Ascending aorta (tissue), 2 donors: ENCODE results near the gene TTC7B. TPM values are rescaled to one million over a fixed set of nuclear protein-coding genes. Genes with fewer than 3 reads are reported as not detected.

Source experiments
- DNase-seq, 2 donors: peaks; one replicate each; pipeline ENCODE4 v3.0.0-alpha.2; 2019; ENCODE audit warnings: low spot score in 2 of 2
- H3K27ac ChIP-seq, 2 donors: fragments of 200-600 bp; sonication (generic); one replicate each; pipeline ENCODE4 v1.5.1; 2016 to 2017; ENCODE audit warnings: mild to moderate bottlenecking in 1 of 2
- H3K27me3 ChIP-seq: fragments of 200-600 bp; sonication (generic); one replicate; pipeline ENCODE4 v1.5.1; 2017
- H3K36me3 ChIP-seq, 2 donors: fragments of 200-600 bp; sonication (generic); one replicate each; pipeline ENCODE4 v1.5.1; 2016
- H3K4me1 ChIP-seq, 2 donors: fragments of 200-600 bp; sonication (generic); one replicate each; pipeline ENCODE4 v1.5.1; 2016 to 2017; ENCODE audit warnings: mild to moderate bottlenecking in 1 of 2
- H3K4me3 ChIP-seq, 2 donors: fragments of 200-600 bp; sonication (generic); one replicate each; pipeline ENCODE4 v1.5.1; 2016 to 2017; ENCODE audit warnings: mild to moderate bottlenecking in 1 of 2
- H3K9me3 ChIP-seq, 2 donors: fragments of 200-600 bp; sonication (generic); one replicate each; pipeline ENCODE4 v1.5.1; 2016
- CTCF ChIP-seq, 3 experiments: fragments of 200-600 bp in 2 of 3; fragments of 450-650 bp in 1 of 3; sonication (generic) in 2 of 3; IDR thresholded peaks; one replicate each; pipeline ENCODE4 v1.5.1; 2016 to 2019; ENCODE audit warnings: antibody characterized with exemption in 3 of 3, mild to moderate bottlenecking in 1 of 3, moderate library complexity in 1 of 3
- intact Hi-C: fragments of 100-400 bp; cut with DNase I; formaldehyde crosslinking; loops from one replicate; pipeline ENCODE4 v1.15.1; 2023
- total RNA-seq: library from RNA; depleted of rRNA; stranded (reverse); fragments of >200 nt; gene quantifications from one replicate; pipeline ENCODE4 v1.1.0, GENCODE V29; 2016

Gene TTC7B
- total RNA-seq, 1 donor from 2014 or later, result 18.5 TPM

- no peak overlapping the region for H3K27ac ChIP-seq
- no peaks in the 10 kb centered on the region for H3K4me1 ChIP-seq
- H3K4me3 ChIP-seq, result no peak overlapping the region
- H3K36me3 ChIP-seq, result peaks cover 7 to 36% of the 10 kb centered on the region in 2 donors
- H3K27me3 ChIP-seq, result no peaks in the 10 kb centered on the region
- intact Hi-C loops, result no loop called here
- TF ChIP-seq CTCF (IDR thresholded peaks at IDR 0.05), result no peak
- no peak for DNase-seq
- H3K9me3 ChIP-seq, result peaks cover 9 to 30% of the 10 kb centered on the region in 2 donors
Measured at GRCh38 chr14:90767899-90768298, 48.3 kb downstream of the TTC7B start.

GRCh38 chr14:90760591-90761316 lies 55.5 kb downstream of the TTC7B start:
- intact Hi-C loops, result no loop called here
- Histone ChIP-seq H3K27ac (peak overlapping the region; percentile 93 to 94), H3K9me3 (peaks cover 0 to 17% of the 10 kb centered on the region in 2 donors), H3K4me3 (no peak overlapping the region), H3K27me3 (no peaks in the 10 kb centered on the region), H3K36me3 (no peaks in the 10 kb centered on the region), H3K4me1 (peaks cover 3 to 10% of the 10 kb centered on the region in 2 donors)
- TF ChIP-seq CTCF (IDR thresholded peaks at IDR 0.05), result peak in 2 of 3 experiments; percentile 30 to 39
- DNase-seq, result peak in 1 of 2 donors; percentile 52

GRCh38 chr14:90760078-90760444 lies 56.2 kb downstream of the TTC7B start:
- Histone ChIP-seq H3K27ac (peak overlapping the region; percentile 93 to 94), H3K36me3 (no peaks in the 10 kb centered on the region), H3K27me3 (no peaks in the 10 kb centered on the region), H3K9me3 (peaks cover 0 to 17% of the 10 kb centered on the region in 2 donors), H3K4me3 (no peak overlapping the region), H3K4me1 (peaks cover 3 to 10% of the 10 kb centered on the region in 2 donors)
- TF ChIP-seq CTCF (IDR thresholded peaks at IDR 0.05), result no peak
- intact Hi-C loops, result no loop called here
- peak in 1 of 2 donors; percentile 54 for DNase-seq

- Histone ChIP-seq H3K36me3 (no peaks in the 10 kb centered on the region), H3K27me3 (no peaks in the 10 kb centered on the region), H3K4me1 (peaks cover 3 to 10% of the 10 kb centered on the region in 2 donors), H3K9me3 (peaks cover 0 to 17% of the 10 kb centered on the region in 2 donors), H3K27ac (peak overlapping the region; percentile 93 to 94), H3K4me3 (peak overlapping the region in 1 of 2 donors; percentile 60)
- DNase-seq, result peak in 1 of 2 donors; percentile 47
- intact Hi-C loops, result loop anchor here (2.0 to 10.0 kb wide), 8 partner anchors 55 to 805 kb away; partner anchors contain the start of genes EFCAB11 and TDP1
- no peak for TF ChIP-seq CTCF (IDR thresholded peaks at IDR 0.05)
Measured at GRCh38 chr14:90759370-90760077, 56.7 kb downstream of the TTC7B start.

GRCh38 chr14:90758959-90759358 lies 57.3 kb downstream of the TTC7B start:
- Histone ChIP-seq H3K27ac (peak overlapping the region; percentile 93 to 94), H3K27me3 (no peaks in the 10 kb centered on the region), H3K36me3 (no peaks in the 10 kb centered on the region), H3K9me3 (peaks cover 0 to 13% of the 10 kb centered on the region in 2 donors), H3K4me1 (peaks cover 3 to 10% of the 10 kb centered on the region in 2 donors), H3K4me3 (peak overlapping the region; percentile 54 to 60)
- intact Hi-C loops, result loop anchor here (1.0 to 10.0 kb wide), 12 partner anchors 56 to 804 kb away; partner anchors contain the start of genes EFCAB11, RPS6KA5 and TDP1
- peak; percentile 25 to 82 for DNase-seq
- TF ChIP-seq CTCF (IDR thresholded peaks at IDR 0.05), result no peak
